Measurements from ENCODE around the gene MTA1. TPM values are rescaled to one million over a fixed set of nuclear protein-coding genes. Genes with fewer than 3 reads are reported as not detected.

The MTA1 gene
- polyA plus RNA-seq, 3 donors from 2014 or later, result 0.82 to 3.0 (median 2.8) TPM

GRCh38 chr14:105453847-105454246 is 34.2 kb downstream of the MTA1 start:
- no peak overlapping the region for H3K4me3 Mint-ChIP-seq
- H3K36me3 Mint-ChIP-seq, result peaks cover 6 to 11% (median 7%) of the 10 kb centered on the region in 3 donors
- no peaks in the 10 kb centered on the region for H3K4me1 Mint-ChIP-seq
- peaks cover 0 to 2% (median 0%) of the 10 kb centered on the region in 3 donors for H3K27me3 Mint-ChIP-seq (ENCODE audit: low read depth in 3 of 3)
- no peaks in the 10 kb centered on the region for H3K9me3 Mint-ChIP-seq
- H3K27ac Mint-ChIP-seq, result no peak overlapping the region
- DNase-seq, result no peak

- H3K9me3 Mint-ChIP-seq, result no peaks in the 10 kb centered on the region
- peaks cover 0 to 2% (median 0%) of the 10 kb centered on the region in 3 donors for H3K27me3 Mint-ChIP-seq (ENCODE audit: low read depth in 3 of 3)
- no peak overlapping the region for H3K27ac Mint-ChIP-seq
- no peaks in the 10 kb centered on the region for H3K4me1 Mint-ChIP-seq
- H3K4me3 Mint-ChIP-seq, result no peak overlapping the region
- H3K36me3 Mint-ChIP-seq, result peaks cover 6 to 11% (median 7%) of the 10 kb centered on the region in 3 donors
- DNase-seq, result no peak
These were observed 35.5 kb downstream of the MTA1 start for GRCh38 chr14:105455086-105455640.

GRCh38 chr14:105455766-105456660 is 36.4 kb downstream of the MTA1 start:
- Mint-ChIP-seq H3K27ac (no peak overlapping the region), H3K27me3 (ENCODE audit: low read depth in 3 of 3) (peaks cover 0 to 2% (median 0%) of the 10 kb centered on the region in 3 donors), H3K4me3 (no peak overlapping the region), H3K36me3 (peaks cover 6 to 11% (median 7%) of the 10 kb centered on the region in 3 donors), H3K9me3 (no peaks in the 10 kb centered on the region), H3K4me1 (no peaks in the 10 kb centered on the region)
- DNase-seq, result no peak

GRCh38 chr14:105456736-105457617 is 37.4 kb downstream of the MTA1 start:
- no peaks in the 10 kb centered on the region for H3K9me3 Mint-ChIP-seq
- no peak for DNase-seq
- no peak overlapping the region for H3K27ac Mint-ChIP-seq
- peaks cover 0 to 2% (median 0%) of the 10 kb centered on the region in 3 donors for H3K27me3 Mint-ChIP-seq (ENCODE audit: low read depth in 3 of 3)
- H3K4me1 Mint-ChIP-seq, result no peaks in the 10 kb centered on the region
- peaks cover 5 to 15% (median 7%) of the 10 kb centered on the region in 3 donors for H3K36me3 Mint-ChIP-seq
- no peak overlapping the region for H3K4me3 Mint-ChIP-seq

- Mint-ChIP-seq H3K9me3 (no peaks in the 10 kb centered on the region), H3K4me3 (no peak overlapping the region), H3K36me3 (peaks cover 0 to 11% (median 3%) of the 10 kb centered on the region in 3 donors), H3K27me3 (ENCODE audit: low read depth in 3 of 3) (peaks cover 0 to 2% (median 0%) of the 10 kb centered on the region in 3 donors), H3K4me1 (no peaks in the 10 kb centered on the region), H3K27ac (no peak overlapping the region)
- no peak for DNase-seq
These were observed 38.4 kb downstream of the MTA1 start for GRCh38 chr14:105458010-105458409.

DNA sequence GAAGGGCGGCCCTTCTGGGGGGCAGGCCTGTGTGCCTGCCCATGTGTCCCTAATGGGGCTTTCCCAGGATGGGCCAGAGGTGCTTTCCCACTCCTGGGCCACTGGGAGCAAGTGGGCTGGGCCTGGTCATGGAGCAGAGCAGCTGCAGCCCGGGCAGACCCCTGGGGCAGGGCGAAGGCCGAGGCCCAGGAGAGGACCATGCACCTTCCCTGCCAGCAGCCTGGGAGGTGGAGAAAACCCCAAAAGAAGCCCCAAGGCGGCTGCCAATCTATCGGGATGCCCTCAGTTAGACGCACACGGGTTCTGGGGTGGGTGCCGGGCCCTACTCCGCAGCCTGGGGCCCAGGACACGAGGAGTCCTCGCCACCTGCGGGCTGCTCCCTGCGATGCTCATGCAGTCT is 38.9 kb downstream of the MTA1 start:
- no peak overlapping the region for H3K27ac Mint-ChIP-seq
- no peaks in the 10 kb centered on the region for H3K9me3 Mint-ChIP-seq
- H3K4me3 Mint-ChIP-seq, result no peak overlapping the region
- H3K27me3 Mint-ChIP-seq (ENCODE audit: low read depth in 3 of 3), result peaks cover 0 to 2% (median 0%) of the 10 kb centered on the region in 3 donors
- peaks cover 0 to 8% (median 0%) of the 10 kb centered on the region in 3 donors for H3K36me3 Mint-ChIP-seq
- H3K4me1 Mint-ChIP-seq, result no peaks in the 10 kb centered on the region
- DNase-seq, result no peak

DNA sequence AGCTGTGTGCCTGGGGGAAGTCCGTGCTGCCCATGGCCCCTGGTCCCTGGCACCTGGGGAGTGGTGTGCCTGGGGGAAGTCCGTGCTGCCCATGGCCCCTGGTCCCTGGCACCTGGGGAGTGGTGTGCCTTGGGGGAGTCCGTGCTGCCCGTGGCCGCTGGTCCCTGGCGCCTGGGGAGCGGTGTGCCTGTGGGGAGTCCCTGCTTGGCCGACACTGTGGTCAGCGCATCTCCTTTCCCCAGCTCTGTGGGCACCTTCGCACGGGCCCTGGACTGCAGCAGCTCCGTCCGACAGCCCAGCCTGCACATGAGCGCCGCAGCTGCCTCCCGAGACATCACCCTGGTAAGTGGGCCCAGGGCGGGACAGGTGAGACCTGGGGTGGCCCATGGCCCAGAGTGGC is 40.5 kb downstream of the MTA1 start:
- Mint-ChIP-seq H3K4me1 (no peaks in the 10 kb centered on the region), H3K27ac (no peak overlapping the region), H3K9me3 (no peaks in the 10 kb centered on the region)

DNA sequence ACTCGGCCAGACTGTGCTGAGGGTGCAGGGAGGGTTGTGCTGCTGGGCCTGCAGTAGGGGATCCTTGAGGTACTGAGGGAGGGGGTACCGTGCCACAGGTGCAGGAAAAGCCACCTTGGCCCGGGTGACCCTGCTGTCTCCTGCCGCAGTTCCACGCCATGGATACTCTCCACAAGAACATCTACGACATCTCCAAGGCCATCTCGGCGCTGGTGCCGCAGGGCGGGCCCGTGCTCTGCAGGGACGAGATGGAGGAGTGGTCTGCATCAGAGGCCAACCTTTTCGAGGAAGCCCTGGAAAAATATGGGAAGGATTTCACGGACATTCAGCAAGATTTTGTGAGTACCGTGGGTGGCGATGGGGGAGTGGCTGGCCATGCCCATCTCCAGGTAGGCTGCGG is 41.0 kb downstream of the MTA1 start:
- DNase-seq, result no peak
- H3K27ac Mint-ChIP-seq, result no peak overlapping the region
- H3K4me1 Mint-ChIP-seq, result no peaks in the 10 kb centered on the region

More for the DNA sequence above, 40.5 kb downstream of the MTA1 start:
- DNase-seq, result no peak
- Mint-ChIP-seq H3K27me3 (ENCODE audit: low read depth in 3 of 3) (no peaks in the 10 kb centered on the region), H3K4me3 (no peak overlapping the region), H3K36me3 (peaks cover 0 to 8% (median 0%) of the 10 kb centered on the region in 3 donors)

GRCh38 chr14:105461903-105462302 is 42.3 kb downstream of the MTA1 start:
- H3K27ac Mint-ChIP-seq, result no peak overlapping the region
- H3K4me1 Mint-ChIP-seq, result no peaks in the 10 kb centered on the region
- no peak for DNase-seq
- no peak overlapping the region for H3K4me3 Mint-ChIP-seq
- no peaks in the 10 kb centered on the region for H3K9me3 Mint-ChIP-seq
- H3K36me3 Mint-ChIP-seq, result peaks cover 0 to 4% (median 0%) of the 10 kb centered on the region in 3 donors
- no peaks in the 10 kb centered on the region for H3K27me3 Mint-ChIP-seq (ENCODE audit: low read depth in 3 of 3)

More for the DNA sequence above, 41.0 kb downstream of the MTA1 start:
- no peaks in the 10 kb centered on the region for H3K27me3 Mint-ChIP-seq (ENCODE audit: low read depth in 3 of 3)
- no peaks in the 10 kb centered on the region for H3K9me3 Mint-ChIP-seq
- H3K36me3 Mint-ChIP-seq, result peaks cover 0 to 4% (median 0%) of the 10 kb centered on the region in 3 donors
- H3K4me3 Mint-ChIP-seq, result no peak overlapping the region

- Mint-ChIP-seq H3K27ac (no peak overlapping the region), H3K4me1 (no peaks in the 10 kb centered on the region), H3K9me3 (no peaks in the 10 kb centered on the region), H3K27me3 (ENCODE audit: low read depth in 3 of 3) (no peaks in the 10 kb centered on the region), H3K36me3 (peaks cover 0 to 4% (median 0%) of the 10 kb centered on the region in 3 donors), H3K4me3 (no peak overlapping the region)
- no peak for DNase-seq
These were observed 44.9 kb downstream of the MTA1 start for GRCh38 chr14:105464501-105464900.

- no peak overlapping the region for H3K27ac Mint-ChIP-seq
- no peak for DNase-seq
- H3K4me3 Mint-ChIP-seq, result no peak overlapping the region
- H3K36me3 Mint-ChIP-seq, result peaks cover 0 to 4% (median 0%) of the 10 kb centered on the region in 3 donors
- H3K4me1 Mint-ChIP-seq, result no peaks in the 10 kb centered on the region
- H3K27me3 Mint-ChIP-seq (ENCODE audit: low read depth in 3 of 3), result no peaks in the 10 kb centered on the region
- no peaks in the 10 kb centered on the region for H3K9me3 Mint-ChIP-seq
These were observed 45.8 kb downstream of the MTA1 start for GRCh38 chr14:105465209-105466031.

DNA sequence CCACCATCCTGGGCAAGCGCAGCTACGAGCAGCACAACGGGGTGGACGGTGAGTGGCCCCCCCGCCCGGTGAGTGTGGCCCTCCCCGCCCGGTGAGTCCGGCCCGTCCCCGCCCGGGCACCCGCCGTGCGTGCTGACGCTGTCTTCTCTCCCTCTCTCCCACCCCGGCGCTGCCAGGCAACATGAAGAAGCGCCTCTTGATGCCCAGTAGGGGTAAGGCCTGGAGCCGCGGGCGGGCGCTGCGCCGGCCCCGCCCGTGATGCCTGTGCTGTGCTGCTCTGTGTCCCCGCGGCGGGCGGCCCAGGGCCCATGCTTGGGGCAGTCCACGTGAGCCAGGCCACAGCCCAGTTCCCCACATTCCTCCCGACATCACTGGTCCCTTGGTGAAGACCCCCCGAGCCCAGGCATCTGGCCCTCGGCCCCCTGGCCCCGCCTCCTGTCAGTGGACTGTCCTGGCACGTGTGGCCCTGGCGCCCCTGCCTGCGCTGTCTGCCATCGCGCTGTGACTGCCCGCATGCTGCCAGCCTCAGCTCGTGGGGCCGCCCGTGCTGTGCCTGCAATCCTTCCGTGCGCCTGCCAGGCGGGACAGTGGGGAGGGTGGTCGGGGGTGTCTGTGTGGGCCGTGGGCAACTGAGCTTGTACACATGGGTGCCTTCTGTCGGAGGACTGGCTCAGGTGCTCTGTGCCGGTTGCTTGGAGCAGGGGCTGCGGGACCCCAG is 47.1 kb downstream of the MTA1 start:
- Mint-ChIP-seq H3K4me1 (no peaks in the 10 kb centered on the region), H3K36me3 (peaks cover 0 to 1% (median 0%) of the 10 kb centered on the region in 3 donors), H3K27me3 (ENCODE audit: low read depth in 3 of 3) (no peaks in the 10 kb centered on the region), H3K27ac (no peak overlapping the region), H3K4me3 (no peak overlapping the region), H3K9me3 (no peaks in the 10 kb centered on the region)
- no peak for DNase-seq
